ENCODE results near the gene CCDC184.

The CCDC184 gene

DNA sequence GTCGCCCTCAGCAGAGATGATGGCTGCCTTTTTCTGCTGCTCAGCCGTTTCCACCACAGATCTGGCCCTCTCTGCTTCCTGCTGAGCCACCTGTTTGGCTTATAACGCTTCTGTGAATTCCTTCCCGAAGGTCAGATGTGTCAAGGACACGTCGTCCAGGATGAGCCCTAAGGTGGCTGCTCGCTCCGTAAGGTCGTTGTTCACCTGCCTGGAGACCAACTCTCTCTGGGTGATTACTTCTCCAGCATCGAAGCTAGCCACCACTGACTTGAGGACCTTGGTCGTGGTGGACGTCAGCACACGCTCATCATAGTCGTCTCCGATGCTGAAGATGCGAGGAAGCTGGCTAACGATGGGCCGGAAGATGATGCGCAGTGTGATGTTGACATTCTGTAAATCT is 14.4 kb upstream of the CCDC184 start:
- Histone ChIP-seq H3K27ac (no peak overlapping the region), H3K4me1 (ENCODE audit: control insufficient read depth in 1 of 2, insufficient read depth in 1 of 2, low read depth in 1 of 2, low read length in 1 of 2) (no peaks in the 10 kb centered on the region), H3K36me3 (no peaks in the 10 kb centered on the region), H3K27me3 (no peaks in the 10 kb centered on the region), H3K4me3 (ENCODE audit: low read depth in 1 of 2, low read length in 1 of 2) (no peak overlapping the region), H3K9me3 (no peaks in the 10 kb centered on the region)
- no peak for TF ChIP-seq CTCF (IDR thresholded peaks at IDR 0.05)

DNA sequence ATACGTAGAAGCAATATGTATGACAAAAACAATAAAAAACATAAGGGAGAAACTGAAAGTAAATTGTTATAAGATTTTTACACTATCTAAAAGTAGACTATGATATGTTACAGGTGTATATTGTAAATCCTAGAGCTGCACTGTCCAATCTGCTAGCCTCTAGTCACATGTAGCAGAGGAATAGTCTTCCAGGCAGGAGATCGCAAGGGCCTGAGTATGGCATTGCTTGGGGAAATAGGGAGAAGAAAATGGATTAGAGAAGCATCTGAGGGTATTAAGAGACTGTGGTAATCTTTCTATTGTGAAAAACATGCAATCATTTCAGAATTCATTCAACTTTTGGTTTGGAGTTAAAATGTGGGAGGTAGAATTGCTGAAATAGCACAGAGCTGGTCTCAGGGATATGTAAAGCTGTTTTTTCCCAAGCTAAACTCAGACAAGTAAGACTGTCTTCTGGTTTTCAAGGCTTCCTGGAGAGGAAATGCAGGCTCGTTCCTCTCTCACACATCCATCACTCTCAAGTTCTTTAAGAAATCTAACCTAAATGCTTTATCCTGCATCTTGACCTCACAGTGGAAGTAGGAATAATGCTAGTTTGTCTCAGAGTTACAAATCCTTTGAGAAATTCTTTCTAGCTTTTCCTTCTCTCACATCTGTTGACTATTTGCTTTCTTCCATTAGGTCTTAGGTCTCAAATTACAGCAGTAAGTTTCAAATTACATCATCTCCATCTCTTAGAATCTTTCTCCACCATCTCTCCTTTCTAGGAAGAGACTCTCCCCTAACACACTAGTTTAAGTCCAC is 7.6 kb upstream of the CCDC184 start:
- Histone ChIP-seq H3K27me3 (peaks cover 50% of the 10 kb centered on the region), H3K4me3 (ENCODE audit: low read depth in 1 of 2, low read length in 1 of 2) (no peak overlapping the region), H3K9me3 (no peaks in the 10 kb centered on the region), H3K27ac (no peak overlapping the region), H3K4me1 (ENCODE audit: control insufficient read depth in 1 of 2, insufficient read depth in 1 of 2, low read depth in 1 of 2, low read length in 1 of 2) (no peaks in the 10 kb centered on the region), H3K36me3 (no peaks in the 10 kb centered on the region)
- no peak for TF ChIP-seq CTCF (IDR thresholded peaks at IDR 0.05)

GRCh38 chr12:48176417-48176751 is 7.1 kb upstream of the CCDC184 start:
- Histone ChIP-seq H3K27ac (no peak overlapping the region), H3K4me3 (ENCODE audit: low read depth in 1 of 2, low read length in 1 of 2) (no peak overlapping the region), H3K36me3 (no peaks in the 10 kb centered on the region), H3K9me3 (no peaks in the 10 kb centered on the region), H3K4me1 (ENCODE audit: control insufficient read depth in 1 of 2, insufficient read depth in 1 of 2, low read depth in 1 of 2, low read length in 1 of 2) (no peaks in the 10 kb centered on the region), H3K27me3 (peaks cover 56% of the 10 kb centered on the region)
- TF ChIP-seq CTCF (IDR thresholded peaks at IDR 0.05) = no peak

DNA sequence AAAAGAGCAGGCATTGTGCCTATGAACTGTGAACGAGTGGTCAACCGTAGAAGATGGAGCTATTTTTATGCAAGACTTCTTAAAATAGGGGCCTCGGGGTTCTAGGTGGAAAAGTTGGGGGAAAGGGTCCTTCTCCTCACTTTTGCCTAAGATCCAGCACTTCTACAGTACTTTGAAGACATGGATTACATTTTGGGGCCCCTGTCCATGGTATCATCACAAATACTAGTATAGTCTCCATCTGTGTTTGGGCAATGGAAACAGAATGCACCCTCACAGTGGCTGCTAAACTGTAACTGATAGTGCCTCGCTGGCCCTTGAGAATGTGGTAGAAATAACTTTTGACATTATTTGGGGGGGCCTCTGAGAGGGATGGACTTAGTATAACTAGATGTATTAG is 5.5 kb upstream of the CCDC184 start:
- H3K36me3 ChIP-seq = no peaks in the 10 kb centered on the region
- TF ChIP-seq CTCF (IDR thresholded peaks at IDR 0.05) = no peak
- no peak overlapping the region for H3K4me3 ChIP-seq (ENCODE audit: low read depth in 1 of 2, low read length in 1 of 2)
- no peak overlapping the region for H3K27ac ChIP-seq
- peaks cover 72% of the 10 kb centered on the region for H3K27me3 ChIP-seq
- H3K4me1 ChIP-seq (ENCODE audit: control insufficient read depth in 1 of 2, insufficient read depth in 1 of 2, low read depth in 1 of 2, low read length in 1 of 2) = peaks cover 5 to 8% of the 10 kb centered on the region in 2 experiments
- no peaks in the 10 kb centered on the region for H3K9me3 ChIP-seq

GRCh38 chr12:48179466-48179865 is 4.0 kb upstream of the CCDC184 start:
- Histone ChIP-seq H3K36me3 (no peaks in the 10 kb centered on the region), H3K27me3 (peaks cover 86% of the 10 kb centered on the region), H3K27ac (no peak overlapping the region), H3K4me1 (ENCODE audit: control insufficient read depth in 1 of 2, insufficient read depth in 1 of 2, low read depth in 1 of 2, low read length in 1 of 2) (peaks cover 14 to 21% of the 10 kb centered on the region in 2 experiments), H3K4me3 (ENCODE audit: low read depth in 1 of 2, low read length in 1 of 2) (no peak overlapping the region), H3K9me3 (no peaks in the 10 kb centered on the region)
- TF ChIP-seq CTCF (IDR thresholded peaks at IDR 0.05) = no peak

Data from neutrophil (primary cell).